Activated CD8-positive, alpha-beta memory T cell treated with anti-CD3 and anti-CD28 coated beads for 36 hours (primary cell): Measurements from ENCODE around the gene B4GALT6. TPM values are rescaled to one million over a fixed set of nuclear protein-coding genes. Genes with fewer than 3 reads are reported as not detected.

Experiments used
- CTCF ChIA-PET: fragments of 350-600 bp; sonication (Branson Sonifier 250); formaldehyde crosslinking; loops from one replicate; lab custom pipeline; 2021; ENCODE audit warnings: antibody characterized with exemption; lab: Charles Lee
- POLR2A ChIA-PET: fragments of 350-600 bp; sonication (Branson Sonifier 250); formaldehyde crosslinking; loops from one replicate; lab custom pipeline; 2021; ENCODE audit warnings: antibody characterized with exemption; lab: Charles Lee
- total RNA-seq, 2 experiments: library from RNA; stranded (reverse); gene quantifications; one replicate each; pipeline ENCODE4 v1.2.3, GENCODE V29; 2021

The B4GALT6 gene
- total RNA-seq, 2 experiments from 2014 or later = 3.8 to 4.3 TPM

DNA sequence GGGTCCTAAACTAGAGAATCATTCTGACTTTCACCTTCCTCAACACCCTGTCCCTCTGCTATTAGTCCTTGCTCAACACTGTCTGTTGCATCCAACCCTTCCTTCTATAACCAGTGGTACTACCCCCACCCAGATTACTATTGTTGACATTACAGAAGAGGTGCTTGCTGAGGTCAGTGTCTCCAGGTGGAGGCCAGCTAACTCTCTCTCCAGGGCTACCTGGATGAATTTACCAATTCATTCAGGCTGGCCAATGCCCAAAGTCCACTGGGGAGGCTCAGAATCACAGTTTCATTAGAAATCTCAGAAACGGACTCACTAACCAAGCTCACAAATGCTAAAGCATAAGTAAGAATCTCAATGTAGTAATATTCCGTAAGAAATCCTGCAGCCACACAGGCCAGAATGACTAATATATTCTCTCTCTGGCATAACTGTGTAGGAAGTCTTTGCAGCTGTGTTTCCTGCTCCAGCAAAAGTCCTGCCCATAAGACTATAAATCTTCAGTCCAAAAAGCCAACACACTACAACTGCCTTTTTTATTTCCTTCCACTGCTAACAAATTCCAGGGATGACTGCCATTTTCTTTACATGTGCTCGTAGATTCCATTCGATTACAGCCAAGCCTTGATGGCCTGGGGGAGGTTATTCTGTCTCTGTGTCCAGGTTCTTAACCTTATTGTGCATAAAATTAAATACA, 102.7 kb downstream of the B4GALT6 start:
- CTCF ChIA-PET = no interaction called here
- POLR2A ChIA-PET = no interaction called here

DNA sequence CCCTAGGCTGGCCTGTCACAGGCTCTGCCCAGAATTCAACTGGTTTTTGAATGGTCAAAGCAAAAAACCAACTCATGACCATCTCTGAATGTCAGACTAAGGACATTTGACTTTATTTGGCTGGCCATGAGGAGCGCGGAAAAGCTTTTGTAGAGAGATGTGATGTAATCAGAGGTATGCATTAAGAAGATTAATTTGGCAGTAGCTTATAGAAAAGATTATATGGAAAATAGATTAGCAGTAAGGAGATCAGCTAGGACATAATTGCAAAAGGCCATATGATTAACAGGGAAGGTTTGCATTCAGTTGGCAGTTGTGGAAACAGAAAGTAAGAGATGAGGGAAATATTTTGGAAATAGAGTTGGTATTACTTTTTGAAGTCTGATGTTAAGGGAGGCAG, 105.0 kb downstream of the B4GALT6 start:
- ChIA-PET POLR2A (no interaction called here), CTCF (no interaction called here)

DNA sequence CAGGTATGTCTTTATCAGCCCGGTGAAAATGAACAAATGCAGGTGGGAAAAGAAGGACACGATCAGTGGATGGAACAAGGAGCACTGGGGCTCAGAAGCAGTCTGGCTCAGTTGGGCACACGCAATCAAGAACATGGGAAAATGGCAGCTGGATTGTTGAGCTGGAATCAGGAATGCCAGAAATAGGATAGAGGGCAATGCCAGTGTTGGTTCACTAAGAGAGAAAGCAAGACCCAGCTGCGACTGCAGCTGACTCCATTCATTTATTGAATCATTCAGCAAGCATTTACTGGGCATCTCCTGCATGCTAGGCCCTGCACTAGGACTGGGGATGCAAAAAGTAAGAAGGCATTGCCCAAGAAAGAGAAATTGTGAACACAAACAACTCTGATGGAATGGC, 106.3 kb downstream of the B4GALT6 start:
- CTCF ChIA-PET = no interaction called here
- POLR2A ChIA-PET = no interaction called here

DNA sequence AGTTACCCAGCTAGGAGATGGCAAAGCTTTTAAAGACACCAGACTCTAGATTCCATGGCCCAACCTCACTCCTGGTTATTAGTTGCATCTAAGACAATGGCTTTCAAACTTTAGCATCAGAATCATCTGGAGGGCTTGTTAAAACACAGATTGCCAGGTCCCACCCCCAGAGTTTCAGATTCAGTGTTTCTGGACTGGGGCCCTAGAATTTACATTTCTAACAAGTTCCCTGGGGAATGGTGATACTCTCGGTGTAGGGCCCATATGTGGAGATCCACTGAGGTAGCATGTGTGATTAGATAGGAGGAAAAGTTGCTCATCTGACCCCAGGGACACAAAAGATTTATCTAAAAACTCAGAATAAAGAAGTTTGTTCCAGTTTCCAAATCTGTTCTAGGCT, 107.2 kb downstream of the B4GALT6 start:
- ChIA-PET POLR2A (no interaction called here), CTCF (no interaction called here)

DNA sequence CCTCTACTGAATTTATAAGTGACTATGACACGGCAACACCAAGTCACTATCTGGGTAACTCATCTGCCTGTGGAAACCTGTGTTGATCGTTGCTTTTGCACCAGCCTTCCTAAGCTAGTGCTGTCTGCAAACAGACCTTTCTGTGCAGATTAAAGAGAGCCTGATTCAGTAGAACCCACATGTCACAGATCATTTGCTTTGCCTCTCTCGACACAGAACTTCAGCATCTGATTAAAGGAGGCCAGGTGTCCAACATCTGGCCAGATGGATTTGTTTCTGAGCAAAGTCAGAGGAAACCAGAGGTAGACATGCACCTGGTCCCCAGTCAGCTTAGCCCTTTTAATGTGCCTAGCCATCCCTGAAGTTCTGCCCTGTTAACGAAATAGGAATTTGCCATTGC, 107.7 kb downstream of the B4GALT6 start:
- POLR2A ChIA-PET = no interaction called here
- CTCF ChIA-PET = no interaction called here

DNA sequence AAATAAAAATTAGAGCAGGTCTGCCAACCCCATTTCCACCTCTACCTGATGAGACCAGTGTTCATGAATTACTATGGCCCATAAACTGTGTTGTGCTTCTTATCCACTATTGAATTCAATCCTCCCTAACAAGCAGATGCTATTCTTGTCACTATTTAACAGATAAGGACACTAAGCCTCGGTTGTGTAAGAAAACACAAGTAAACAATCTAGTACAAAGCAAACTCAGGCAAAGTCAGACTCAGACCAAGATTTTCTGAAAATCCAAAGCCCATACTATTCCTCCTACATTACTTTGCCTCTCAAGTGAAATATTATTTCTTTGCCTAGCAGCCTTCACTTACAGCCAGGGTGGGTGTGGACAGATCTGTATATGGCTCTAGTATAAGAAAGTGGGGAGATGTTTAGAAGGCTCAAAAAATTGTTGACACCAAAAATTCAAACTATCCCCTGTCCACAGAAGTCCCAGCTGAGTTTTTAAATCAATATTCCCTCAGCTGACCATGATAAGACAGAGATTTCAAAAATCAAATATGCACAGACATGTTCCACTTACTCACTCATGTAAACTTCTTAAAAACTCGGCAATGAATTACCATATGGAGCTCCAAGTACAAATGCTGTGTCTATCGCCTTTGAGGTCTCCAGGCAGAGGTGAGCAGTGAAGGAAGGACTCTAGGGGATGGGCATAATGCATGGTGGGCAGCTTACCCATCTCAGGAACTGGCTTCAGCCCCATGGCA, 108.7 kb downstream of the B4GALT6 start:
- ChIA-PET POLR2A (no interaction called here), CTCF (no interaction called here)

DNA sequence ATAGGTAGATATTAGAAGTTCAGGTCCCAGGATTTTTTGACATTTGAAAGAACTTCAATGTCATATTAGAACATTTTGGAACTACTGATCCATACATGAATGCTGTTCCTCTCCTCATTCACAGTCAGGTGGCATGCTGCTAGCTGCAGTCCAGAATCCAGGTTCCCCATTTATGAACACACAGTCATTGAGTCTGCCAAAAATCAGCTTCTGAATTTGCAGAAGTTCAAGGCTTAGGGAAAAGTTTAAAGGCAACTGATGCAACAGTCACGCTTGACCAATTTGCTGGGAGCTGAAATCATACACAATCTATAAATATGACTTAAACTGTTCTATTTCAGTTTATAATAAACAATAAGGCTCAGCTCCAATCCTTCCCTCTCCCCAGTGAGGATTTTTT, 110.0 kb downstream of the B4GALT6 start:
- CTCF ChIA-PET = interaction anchor here (0.6 kb wide), 1 partner anchor 76 kb away, joined by 4 read pairs; no protein-coding TSS in a partner anchor

More for the DNA sequence above, 110.0 kb downstream of the B4GALT6 start:
- POLR2A ChIA-PET = no interaction called here

Other genes starting within 250 kb of the B4GALT6 start
- gene DSG3, start 236.8 kb downstream of the B4GALT6 start, total RNA-seq = not detected
- gene DSG2, start 186.4 kb downstream of the B4GALT6 start, total RNA-seq = under 1 TPM; 0.15 to 0.23 TPM
- gene TTR, start 92.7 kb downstream of the B4GALT6 start, total RNA-seq = not detected
- gene SLC25A52, start 76.3 kb upstream of the B4GALT6 start, total RNA-seq = not detected